Fibroblast of skin of left quadriceps (primary cell): ENCODE results near the gene NDUFAF7.
A peak's percentile ranks its signal among the peaks of the same experiment; 100 is the strongest.
"Not testable (repeated sequence)": the region's sequence is repeated elsewhere in the genome, so short reads cannot be mapped to it uniquely, and the experiment has no call there.

Experiments used
- DNase-seq, 2 experiments: peaks; one replicate each; pipeline ENCODE4 v3.0.0-alpha.2; 2013; ENCODE audit warnings: low read depth in 2 of 2

Gene NDUFAF7

GRCh38 chr2:37215250-37215649 lies 16.2 kb upstream of the NDUFAF7 start:
- DNase-seq, result no peak

DNA sequence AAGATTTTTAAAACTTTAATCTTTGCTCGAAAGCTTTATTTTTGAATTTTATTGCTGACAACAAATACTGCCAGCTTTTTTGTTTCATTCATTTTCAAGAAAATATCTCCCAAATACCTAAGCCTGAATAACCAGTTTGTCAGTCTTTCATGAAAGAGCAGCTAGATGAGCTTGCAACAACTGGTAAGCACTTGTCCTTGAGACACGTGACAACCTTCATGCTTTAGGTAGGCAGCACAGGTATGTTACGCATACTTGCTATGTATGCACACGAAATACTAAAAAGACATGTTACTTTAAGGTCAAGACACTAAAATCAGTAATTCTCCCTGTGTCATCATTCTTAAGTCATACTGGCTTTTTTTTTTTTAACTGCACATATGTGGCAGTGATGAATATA lies 12.4 kb upstream of the NDUFAF7 start:
- DNase-seq, result no peak

DNA sequence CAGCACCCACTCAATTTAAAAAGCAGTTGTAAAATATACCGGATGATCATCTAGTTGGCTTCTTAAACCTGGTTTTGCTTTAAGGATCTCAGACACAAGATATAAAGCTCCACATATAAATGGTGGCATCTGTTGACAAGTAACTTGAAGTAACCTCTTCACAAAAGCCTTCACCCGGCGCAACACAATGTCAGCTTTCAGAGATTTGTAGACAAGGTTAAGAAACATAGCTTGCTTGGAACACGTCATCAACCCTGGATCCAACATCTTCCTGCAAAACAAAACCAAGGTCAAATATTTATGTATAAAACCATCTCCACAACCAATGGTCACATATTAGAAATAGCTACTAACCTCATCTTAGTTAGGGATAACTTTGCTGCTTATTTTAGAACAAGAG lies 8.3 kb upstream of the NDUFAF7 start:
- no peak for DNase-seq

- DNase-seq, result no peak
Observed at GRCh38 chr2:37224063-37224462, 7.4 kb upstream of the NDUFAF7 start.

GRCh38 chr2:37225129-37225528 lies 6.3 kb upstream of the NDUFAF7 start:
- DNase-seq, result not testable (repeated sequence)

DNA sequence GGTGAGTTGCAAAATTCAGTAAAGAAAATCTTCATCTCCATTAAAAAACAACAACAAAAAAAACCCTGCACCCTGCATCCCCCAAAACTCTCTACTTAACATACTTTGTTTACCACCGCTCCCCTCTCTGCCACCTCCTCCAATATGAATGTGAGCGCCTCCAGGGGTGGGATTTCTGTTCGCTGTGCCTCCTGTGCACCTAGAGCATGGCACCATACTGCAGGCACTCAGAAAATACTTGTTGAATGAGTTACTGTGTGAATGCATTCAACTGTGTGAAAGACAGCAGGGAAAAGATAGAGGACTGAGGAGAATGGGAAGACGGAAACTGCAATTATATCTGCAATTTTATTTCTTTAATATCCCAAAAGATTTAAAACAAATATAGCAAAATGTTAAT lies 4.6 kb upstream of the NDUFAF7 start:
- no peak for DNase-seq

DNA sequence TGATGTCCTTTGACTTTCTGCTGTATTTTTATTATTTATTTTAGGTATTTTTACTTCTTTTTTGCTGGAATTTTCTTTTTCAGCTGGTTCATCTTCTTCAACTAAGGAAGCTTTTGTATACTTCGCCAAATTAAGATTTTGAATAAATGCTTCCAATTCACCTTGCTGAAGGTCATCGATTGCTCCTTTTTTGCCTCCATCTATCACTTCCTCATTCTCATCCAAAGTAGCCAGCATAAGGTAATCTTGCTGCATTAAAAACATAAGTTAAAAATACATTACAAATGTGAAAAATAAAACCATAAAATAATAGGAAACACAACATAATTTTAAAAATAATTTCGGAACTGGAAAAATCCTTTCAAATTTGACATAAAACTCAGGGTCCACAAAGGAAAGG lies 2.7 kb upstream of the NDUFAF7 start:
- DNase-seq, result no peak

DNA sequence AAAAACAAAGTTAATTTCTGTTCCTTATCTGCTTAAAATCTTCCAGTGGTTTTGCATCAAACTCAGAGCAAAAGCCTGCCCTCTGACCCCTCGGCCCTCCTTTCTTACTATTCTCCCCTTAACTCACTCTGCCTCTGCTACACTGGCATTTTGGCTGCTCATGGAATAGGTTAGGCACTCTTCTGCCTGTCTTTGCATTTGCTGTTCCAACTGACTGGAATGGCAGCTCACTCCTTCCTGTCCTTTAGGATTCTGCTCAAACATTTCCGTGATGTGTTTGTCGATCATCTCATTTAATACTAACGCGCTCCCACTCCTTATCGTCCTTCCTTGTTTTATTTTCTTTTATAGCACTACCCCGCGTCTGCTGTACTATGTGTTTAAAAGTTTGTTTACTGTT lies 877 bp upstream of the NDUFAF7 start:
- no peak for DNase-seq

DNA sequence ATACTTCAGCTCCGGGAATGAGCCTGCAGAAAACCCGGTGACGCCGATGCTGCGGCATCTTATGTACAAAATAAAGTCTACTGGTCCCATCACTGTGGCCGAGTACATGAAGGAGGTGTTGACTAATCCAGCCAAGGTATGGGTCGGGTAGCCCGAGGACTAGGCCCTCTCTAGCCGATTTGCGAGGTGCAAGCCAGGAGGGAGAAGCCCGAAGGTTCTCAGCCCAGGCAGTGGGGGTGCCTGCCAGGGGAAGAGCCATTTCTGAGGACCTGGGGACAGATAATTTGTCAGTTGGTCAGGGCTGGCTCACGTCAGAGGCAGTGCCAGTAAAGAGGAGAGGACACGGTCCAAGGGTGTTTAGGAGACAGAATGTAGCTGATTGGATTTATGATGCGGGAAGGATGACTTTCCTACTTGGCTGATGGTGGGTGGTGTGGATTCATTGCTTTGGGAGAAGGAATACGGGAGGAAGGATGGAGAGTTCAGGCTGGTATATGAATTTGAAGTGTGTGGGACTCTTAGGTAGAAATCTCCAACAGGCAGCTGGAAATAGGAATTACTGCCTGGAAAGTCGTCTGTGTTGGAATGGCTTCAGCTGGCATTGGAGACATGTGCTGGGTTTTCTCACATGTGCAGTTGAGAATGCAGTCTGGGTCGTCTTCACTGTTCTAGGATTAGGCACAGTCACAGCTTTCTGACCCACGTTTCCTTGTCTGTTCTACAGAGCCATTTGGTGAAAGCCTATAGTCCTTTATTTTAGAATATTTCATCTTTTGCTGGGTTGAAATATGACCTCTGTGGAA lies 874 bp downstream of the NDUFAF7 start:
- DNase-seq, result no peak

- DNase-seq, result no peak
Observed at GRCh38 chr2:37243435-37243834, 12.0 kb downstream of the NDUFAF7 start.

- no peak for DNase-seq
Observed at GRCh38 chr2:37244017-37244416, 12.6 kb downstream of the NDUFAF7 start.

GRCh38 chr2:37244755-37245154 lies 13.3 kb downstream of the NDUFAF7 start:
- no peak for DNase-seq

- no peak for DNase-seq
Observed at GRCh38 chr2:37246205-37246604, 14.7 kb downstream of the NDUFAF7 start.

DNA sequence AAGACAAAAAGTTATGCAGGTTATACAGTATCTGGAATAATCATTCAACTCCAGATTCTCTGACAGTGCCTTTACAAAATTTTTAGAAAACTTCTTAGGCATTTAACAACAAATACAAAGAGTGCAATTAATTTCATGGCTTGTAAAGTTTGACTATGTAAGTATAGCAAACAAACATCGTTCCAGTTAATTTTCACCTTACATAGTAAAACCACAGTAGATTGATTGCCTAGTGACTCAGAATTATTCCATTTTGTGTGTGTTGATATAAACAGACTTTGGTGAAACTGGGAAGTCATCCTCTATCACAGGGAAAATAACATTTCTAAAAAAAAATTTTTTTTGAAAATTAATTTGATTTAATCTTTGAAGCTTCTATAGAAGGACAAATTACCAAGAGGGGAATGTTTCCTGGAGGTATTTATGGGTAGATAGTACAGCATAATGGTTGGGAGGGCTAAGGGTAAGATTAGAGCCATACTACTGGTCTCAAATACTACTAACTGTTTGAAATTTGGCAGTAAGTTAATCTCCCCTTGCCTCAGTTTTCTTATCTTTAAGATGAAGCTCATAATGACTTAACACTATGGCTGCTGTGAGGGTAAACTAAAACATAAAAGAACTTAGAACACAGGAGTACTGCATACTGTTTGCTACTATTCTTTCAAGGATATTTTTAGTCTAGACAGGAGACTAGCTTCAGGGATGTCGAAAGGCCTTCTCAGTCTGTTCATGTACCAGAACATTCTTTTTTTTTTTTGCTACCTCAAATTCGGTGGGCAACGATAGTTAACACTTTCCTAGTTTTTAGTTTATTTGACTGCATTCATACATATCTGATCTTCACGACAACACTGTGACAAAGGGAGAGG lies 19.6 kb downstream of the NDUFAF7 start:
- no peak for DNase-seq

- no peak for DNase-seq
Observed at GRCh38 chr2:37262522-37262921, 31.1 kb downstream of the NDUFAF7 start.

DNA sequence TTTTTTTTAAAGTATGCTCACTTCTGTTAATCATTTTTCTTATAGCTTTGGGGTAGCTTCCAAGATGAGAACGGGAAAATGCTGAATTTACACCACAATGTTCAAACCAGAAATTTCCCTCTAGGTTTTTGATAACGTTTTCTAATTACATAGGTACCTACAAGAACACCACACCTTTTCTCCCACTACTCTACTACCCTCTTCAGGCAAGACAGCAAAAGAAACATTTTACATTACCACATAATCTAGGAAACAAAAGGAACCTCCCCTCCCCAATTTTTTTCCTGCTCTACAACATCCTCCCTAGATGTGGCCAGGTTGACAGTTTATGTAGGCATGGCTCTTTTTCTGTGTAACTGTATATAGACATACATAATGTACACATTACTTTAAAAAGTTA lies 32.4 kb downstream of the NDUFAF7 start:
- DNase-seq, result no peak

DNA sequence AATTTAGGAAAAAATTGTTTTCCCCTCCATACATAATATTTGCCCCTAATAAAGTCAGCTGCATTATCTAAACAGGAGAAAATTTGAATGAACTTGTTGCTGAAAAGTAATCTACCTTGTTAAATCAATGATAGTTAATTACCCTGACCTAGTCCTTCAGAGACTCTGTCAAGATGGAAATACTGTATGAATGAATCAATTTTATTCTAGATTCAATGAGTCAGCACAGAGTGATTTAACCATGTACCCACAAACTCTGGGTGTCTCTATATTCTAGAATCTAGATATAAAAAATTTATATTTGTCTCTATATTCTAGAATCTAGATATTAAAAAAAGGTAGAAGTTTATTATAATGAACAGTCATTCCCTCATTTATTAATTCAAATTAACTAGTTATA lies 36.2 kb downstream of the NDUFAF7 start:
- DNase-seq, result no peak

DNA sequence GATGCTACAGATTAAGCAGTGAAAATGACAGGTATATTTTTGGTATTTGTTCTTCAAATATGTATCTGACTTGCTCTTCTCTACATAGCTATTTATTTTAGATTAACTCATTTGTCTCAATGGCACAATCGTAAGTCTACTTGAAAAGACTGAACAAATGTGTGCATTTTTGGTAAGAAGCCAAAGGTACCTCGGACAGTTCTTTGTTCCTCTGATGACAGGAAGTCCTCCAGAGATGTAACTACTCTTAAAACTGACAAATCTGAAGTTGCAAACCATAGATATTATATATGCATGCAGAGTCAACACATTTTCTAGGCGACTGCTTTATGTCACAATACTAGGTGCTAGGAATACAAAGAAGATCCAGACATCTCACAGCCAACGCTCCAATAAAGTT lies 36.7 kb downstream of the NDUFAF7 start:
- no peak for DNase-seq

GRCh38 chr2:37271376-37272067 lies 40.1 kb downstream of the NDUFAF7 start:
- DNase-seq, result no peak

- DNase-seq, result peak; percentile 8 to 10
Observed at GRCh38 chr2:37274359-37274965, 43.0 kb downstream of the NDUFAF7 start.

- no peak for DNase-seq
Observed at GRCh38 chr2:37276291-37276690, 44.8 kb downstream of the NDUFAF7 start.

DNA sequence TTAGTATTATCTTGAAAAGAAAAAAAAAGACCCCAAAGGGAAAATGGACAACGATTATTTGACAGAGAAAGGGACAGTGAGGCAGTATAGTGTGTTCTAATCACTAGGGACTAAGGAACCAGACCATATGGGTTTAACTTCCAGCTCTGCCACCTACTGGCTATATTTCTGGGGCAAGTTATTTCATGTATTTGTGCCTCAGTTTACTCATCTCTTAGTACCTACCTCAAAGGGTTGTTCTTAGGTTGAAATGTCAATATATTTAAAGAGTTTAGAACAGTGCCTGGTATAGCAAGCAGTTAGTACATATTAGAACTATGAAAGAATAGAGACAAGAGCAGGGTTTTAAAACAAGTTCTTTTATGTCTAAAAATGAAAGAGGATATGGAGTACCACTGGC lies 50.5 kb downstream of the NDUFAF7 start:
- no peak for DNase-seq
